ENCODE measurements around the gene XCR1. TPM values are rescaled to one million over a fixed set of nuclear protein-coding genes. Genes with fewer than 3 reads are reported as not detected.

The XCR1 gene
- total RNA-seq, 6 experiments from 2014 or later, result not detected

- Mint-ChIP-seq H3K4me1 (ENCODE audit: low read depth) (no peaks in the 10 kb centered on the region), H3K4me3 (no peak overlapping the region), H3K9me3 (no peaks in the 10 kb centered on the region; the same call in 1 of the 2 replicates), H3K27me3 (ENCODE audit: insufficient read depth) (peaks cover 34% of the 10 kb centered on the region), H3K27ac (no peak overlapping the region), H3K36me3 (ENCODE audit: low read depth) (no peaks in the 10 kb centered on the region)
- DNase-seq, result no peak
- TF ChIP-seq, protein P1, sequence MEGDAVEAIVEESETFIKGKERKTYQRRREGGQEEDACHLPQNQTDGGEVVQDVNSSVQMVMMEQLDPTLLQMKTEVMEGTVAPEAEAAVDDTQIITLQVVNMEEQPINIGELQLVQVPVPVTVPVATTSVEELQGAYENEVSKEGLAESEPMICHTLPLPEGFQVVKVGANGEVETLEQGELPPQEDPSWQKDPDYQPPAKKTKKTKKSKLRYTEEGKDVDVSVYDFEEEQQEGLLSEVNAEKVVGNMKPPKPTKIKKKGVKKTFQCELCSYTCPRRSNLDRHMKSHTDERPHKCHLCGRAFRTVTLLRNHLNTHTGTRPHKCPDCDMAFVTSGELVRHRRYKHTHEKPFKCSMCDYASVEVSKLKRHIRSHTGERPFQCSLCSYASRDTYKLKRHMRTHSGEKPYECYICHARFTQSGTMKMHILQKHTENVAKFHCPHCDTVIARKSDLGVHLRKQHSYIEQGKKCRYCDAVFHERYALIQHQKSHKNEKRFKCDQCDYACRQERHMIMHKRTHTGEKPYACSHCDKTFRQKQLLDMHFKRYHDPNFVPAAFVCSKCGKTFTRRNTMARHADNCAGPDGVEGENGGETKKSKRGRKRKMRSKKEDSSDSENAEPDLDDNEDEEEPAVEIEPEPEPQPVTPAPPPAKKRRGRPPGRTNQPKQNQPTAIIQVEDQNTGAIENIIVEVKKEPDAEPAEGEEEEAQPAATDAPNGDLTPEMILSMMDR (IDR thresholded peaks at IDR 0.05), result no peak
Measured at GRCh38 chr3:46021516-46021915, 5.8 kb downstream of the XCR1 start.

DNA sequence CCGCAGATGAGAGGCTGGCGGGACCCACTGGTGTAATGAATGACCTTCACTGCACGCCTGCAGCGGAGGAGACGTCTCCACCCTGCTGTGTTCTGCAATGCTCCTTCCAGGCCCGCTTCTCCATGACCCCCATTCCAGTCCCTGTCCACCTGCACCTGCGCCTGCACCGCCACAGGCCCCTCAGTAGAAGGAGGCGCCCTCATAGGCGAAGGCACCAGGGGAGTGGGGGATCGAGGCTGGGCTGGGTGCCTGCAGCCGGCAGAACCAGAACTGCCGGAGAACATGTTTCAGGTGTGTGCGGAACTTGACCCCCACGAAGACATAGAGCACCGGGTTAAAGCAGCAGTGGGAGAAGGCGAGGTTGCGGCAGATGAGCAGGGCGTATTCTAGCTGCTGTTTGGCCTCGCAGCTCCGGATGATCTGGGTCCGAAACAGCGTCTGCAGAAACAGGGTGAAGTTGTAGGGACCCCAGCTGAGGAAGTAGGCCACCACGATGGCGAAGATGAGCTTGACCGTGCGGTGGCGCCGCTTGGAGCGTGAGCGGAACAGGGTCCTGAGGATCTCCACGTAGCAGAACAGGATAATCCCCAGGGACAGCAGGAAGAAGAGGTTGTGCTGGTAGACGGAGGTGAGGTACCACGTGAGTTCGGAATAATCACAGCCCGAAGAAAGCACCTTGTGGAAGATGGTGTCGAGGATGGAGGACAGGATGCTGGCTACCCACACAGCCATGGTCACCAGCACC lies 6.3 kb downstream of the XCR1 start:
- TF ChIP-seq, protein P1 (IDR thresholded peaks at IDR 0.05), result no peak
- no peaks in the 10 kb centered on the region; the same call in 1 of the 2 replicates for H3K9me3 Mint-ChIP-seq
- no peak for DNase-seq
- no peak overlapping the region for H3K4me3 Mint-ChIP-seq
- peaks cover 34% of the 10 kb centered on the region for H3K27me3 Mint-ChIP-seq (ENCODE audit: insufficient read depth)
- H3K36me3 Mint-ChIP-seq (ENCODE audit: low read depth), result no peaks in the 10 kb centered on the region
- no peaks in the 10 kb centered on the region for H3K4me1 Mint-ChIP-seq (ENCODE audit: low read depth)
- no peak overlapping the region for H3K27ac Mint-ChIP-seq

DNA sequence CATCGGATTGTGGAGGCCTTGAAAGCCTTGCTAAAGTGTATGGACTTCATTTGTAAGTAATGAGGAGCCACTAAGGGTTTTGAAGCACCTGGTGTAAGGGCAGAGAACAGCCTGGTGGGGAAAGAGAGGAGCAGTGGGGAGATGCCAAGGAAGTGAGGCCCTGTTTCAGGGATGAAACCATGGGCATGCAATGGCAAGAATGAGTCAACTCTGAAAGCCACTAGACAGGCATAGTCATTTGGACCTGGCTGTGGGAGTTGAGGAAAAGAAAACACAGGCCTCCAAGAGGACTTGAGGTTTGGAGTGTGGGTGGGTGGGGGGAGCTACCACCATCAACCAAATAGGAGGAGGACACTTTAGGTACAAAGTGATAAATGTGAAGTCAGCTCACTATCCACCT lies 7.6 kb downstream of the XCR1 start:
- Mint-ChIP-seq H3K36me3 (ENCODE audit: low read depth) (no peaks in the 10 kb centered on the region), H3K4me1 (ENCODE audit: low read depth) (no peaks in the 10 kb centered on the region), H3K27ac (no peak overlapping the region), H3K4me3 (no peak overlapping the region), H3K27me3 (ENCODE audit: insufficient read depth) (peaks cover 31% of the 10 kb centered on the region), H3K9me3 (no peaks in the 10 kb centered on the region; the same call in 1 of the 2 replicates)
- DNase-seq, result peak; percentile 11
- TF ChIP-seq, protein P1 (IDR thresholded peaks at IDR 0.05), result no peak

GRCh38 chr3:46017720-46018119 lies 9.6 kb downstream of the XCR1 start:
- H3K27me3 Mint-ChIP-seq (ENCODE audit: insufficient read depth), result peaks cover 31% of the 10 kb centered on the region
- H3K4me3 Mint-ChIP-seq, result no peak overlapping the region
- TF ChIP-seq, protein P1 (IDR thresholded peaks at IDR 0.05), result no peak

GRCh38 chr3:46013316-46014094 lies 13.8 kb downstream of the XCR1 start:
- H3K4me3 Mint-ChIP-seq, result no peak overlapping the region
- no peaks in the 10 kb centered on the region for H3K4me1 Mint-ChIP-seq (ENCODE audit: low read depth)
- no peak for DNase-seq
- H3K27ac Mint-ChIP-seq, result no peak overlapping the region
- TF ChIP-seq, protein P1 (IDR thresholded peaks at IDR 0.05), result no peak
- no peaks in the 10 kb centered on the region; the same call in 1 of the 2 replicates for H3K36me3 Mint-ChIP-seq (ENCODE audit: low read depth)
- H3K27me3 Mint-ChIP-seq (ENCODE audit: insufficient read depth), result peaks cover 21% of the 10 kb centered on the region
- no peaks in the 10 kb centered on the region for H3K9me3 Mint-ChIP-seq

More at GRCh38 chr3:46017720-46018119, 9.6 kb downstream of the XCR1 start:
- no peaks in the 10 kb centered on the region; the same call in 1 of the 2 replicates for H3K9me3 Mint-ChIP-seq
- H3K27ac Mint-ChIP-seq, result no peak overlapping the region
- no peak for DNase-seq
- no peaks in the 10 kb centered on the region for H3K36me3 Mint-ChIP-seq (ENCODE audit: low read depth)
- no peaks in the 10 kb centered on the region for H3K4me1 Mint-ChIP-seq (ENCODE audit: low read depth)

Measured in HFFc6 (cell line).